WTC11 (cell line): ENCODE measurements around the gene IGSF1. TPM values are rescaled to one million over a fixed set of nuclear protein-coding genes. Genes with fewer than 3 reads are reported as not detected.

Source experiments
- ATAC-seq: fragments of 200-7000 bp; cut with Tn5 transposase; 2 replicates; pipeline ENCODE4 v1.10.0; 2021; ENCODE audit warnings: mild to moderate bottlenecking, moderate library complexity
- CTCF ChIA-PET: fragments of 300-600 bp; sonication (Branson Sonifier 250); formaldehyde crosslinking; loops from one replicate; lab custom pipeline; 2021; ENCODE audit warnings: antibody characterized with exemption; lab: Charles Lee
- POLR2A ChIA-PET: fragments of 350-600 bp; sonication (Branson Sonifier 250); formaldehyde crosslinking; loops from one replicate; lab custom pipeline; 2021; ENCODE audit warnings: antibody characterized with exemption; lab: Charles Lee
- DNase-seq: peaks from one replicate; pipeline ENCODE4 v3.0.0; 2021; ENCODE audit warnings: low spot score
- H3K27ac Mint-ChIP-seq: 2 replicates; pipeline ENCODE4 v1.8.0; 2021; ENCODE audit warnings: mixed read lengths
- H3K27me3 Mint-ChIP-seq: 2 replicates; pipeline ENCODE4 v1.8.0; 2021; ENCODE audit warnings: low read depth, mild to moderate bottlenecking, moderate library complexity, mixed read lengths
- H3K36me3 Mint-ChIP-seq: 2 replicates; pipeline ENCODE4 v1.8.0; 2021; ENCODE audit warnings: mixed read lengths
- H3K4me1 Mint-ChIP-seq: 2 replicates; pipeline ENCODE4 v1.8.0; 2022; ENCODE audit warnings: mixed read lengths
- H3K4me3 Mint-ChIP-seq: 2 replicates; pipeline ENCODE4 v1.8.0; 2021; ENCODE audit warnings: mild to moderate bottlenecking, moderate library complexity, mixed read lengths
- H3K9me3 Mint-ChIP-seq: 2 replicates; pipeline ENCODE4 v1.8.0; 2021; ENCODE audit warnings: mixed read lengths
- CREB1 ChIP-seq: sonication (generic); formaldehyde crosslinking; IDR thresholded peaks from 2 replicates; pipeline ENCODE4 v1.8.0; 2023; ENCODE audit warnings: mild to moderate bottlenecking, missing genetic modification reagents
- ETV6 ChIP-seq: sonication (generic); formaldehyde crosslinking; IDR thresholded peaks from 2 replicates; pipeline ENCODE4 v1.8.1; 2022; ENCODE audit warnings: mild to moderate bottlenecking, missing genetic modification reagents
- FOXJ3 ChIP-seq: sonication (generic); formaldehyde crosslinking; IDR thresholded peaks from 2 replicates; pipeline ENCODE4 v1.9.0; 2021; ENCODE audit warnings: missing genetic modification reagents, mild to moderate bottlenecking, borderline replicate concordance
- GRHL2 ChIP-seq: fragments of 250-450 bp; sonication (Bioruptor Pico); IDR thresholded peaks from 2 replicates; pipeline ENCODE4 v1.8.0; 2022; ENCODE audit warnings: mild to moderate bottlenecking, moderate library complexity; ENCODE audit not compliant: insufficient replicate concordance, severe bottlenecking
- NR1H2 ChIP-seq: sonication (generic); formaldehyde crosslinking; IDR thresholded peaks from 2 replicates; pipeline ENCODE4 v1.9.0; 2021; ENCODE audit warnings: mild to moderate bottlenecking, moderate library complexity, missing genetic modification reagents
- NR3C1 ChIP-seq: sonication (generic); formaldehyde crosslinking; conservative IDR thresholded peaks from 2 replicates; pipeline ENCODE4 v1.8.1; 2023; ENCODE audit warnings: low read depth, mild to moderate bottlenecking, missing genetic modification reagents
- OVOL2 ChIP-seq: fragments of 250-450 bp; sonication (Bioruptor Pico); IDR thresholded peaks from 2 replicates; pipeline ENCODE4 v1.9.0; 2021; ENCODE audit warnings: mild to moderate bottlenecking, borderline replicate concordance
- SMAD3 ChIP-seq: sonication (generic); formaldehyde crosslinking; IDR thresholded peaks from 2 replicates; pipeline ENCODE4 v1.8.0; 2022; ENCODE audit warnings: missing genetic modification reagents, mild to moderate bottlenecking, borderline replicate concordance
- ZNF138 ChIP-seq: sonication (generic); formaldehyde crosslinking; conservative IDR thresholded peaks from 2 replicates; pipeline ENCODE4 v1.8.1; 2022; ENCODE audit warnings: mild to moderate bottlenecking, moderate library complexity, missing genetic modification reagents
- ZNF317 ChIP-seq: sonication (generic); formaldehyde crosslinking; IDR thresholded peaks from 2 replicates; pipeline ENCODE4 v1.8.1; 2023; ENCODE audit warnings: low read depth, mild to moderate bottlenecking, moderate library complexity, missing genetic modification reagents, borderline replicate concordance
- ZNF416 ChIP-seq: fragments of 250-450 bp; sonication (Bioruptor Pico); IDR thresholded peaks from 2 replicates; pipeline ENCODE4 v1.9.0; 2021; ENCODE audit warnings: mild to moderate bottlenecking, inconsistent platforms
- ZNF423 ChIP-seq: fragments of 250-450 bp; sonication (Bioruptor Pico); IDR thresholded peaks from 2 replicates; pipeline ENCODE4 v2.1.2; 2022; ENCODE audit warnings: mild to moderate bottlenecking, moderate library complexity
- total RNA-seq: library from RNA; stranded (reverse); gene quantifications from 3 replicates; pipeline ENCODE4 v1.2.3, GENCODE V29; 2021
- TF ChIP-seq, protein P1 (sequence below): sonication (generic); formaldehyde crosslinking; IDR thresholded peaks from 2 replicates; pipeline ENCODE4 v1.8.1; 2023; ENCODE audit warnings: mild to moderate bottlenecking, missing genetic modification reagents
- TF ChIP-seq, protein P2 (sequence below): sonication (generic); formaldehyde crosslinking; IDR thresholded peaks from 2 replicates; pipeline ENCODE4 v1.8.0; 2023; ENCODE audit warnings: missing genetic modification reagents
- TF ChIP-seq, protein P3 (sequence below): fragments of 250-450 bp; sonication (Bioruptor Pico); IDR thresholded peaks from 2 replicates; pipeline ENCODE4 v1.8.0; 2021; ENCODE audit warnings: mild to moderate bottlenecking
- TF ChIP-seq, protein P4 (sequence below): sonication (generic); formaldehyde crosslinking; IDR thresholded peaks from 2 replicates; pipeline ENCODE4 v1.8.1; 2022; ENCODE audit warnings: low read depth, mild to moderate bottlenecking, moderate library complexity, missing genetic modification reagents, borderline replicate concordance
- TF ChIP-seq, protein P5 (sequence below): sonication (generic); formaldehyde crosslinking; IDR thresholded peaks from 2 replicates; pipeline ENCODE4 v1.8.1; 2023; ENCODE audit warnings: mild to moderate bottlenecking, missing genetic modification reagents, moderate library complexity
- TF ChIP-seq, protein P6 (sequence below): sonication (generic); formaldehyde crosslinking; IDR thresholded peaks from 2 replicates; pipeline ENCODE4 v1.8.0; 2022; ENCODE audit warnings: mild to moderate bottlenecking, missing genetic modification reagents
- TF ChIP-seq, protein P7 (sequence below): fragments of 250-450 bp; sonication (Bioruptor Pico); IDR thresholded peaks from 2 replicates; pipeline ENCODE4 v1.9.0; 2021; ENCODE audit warnings: mild to moderate bottlenecking
- TF ChIP-seq, protein P8 (sequence below): sonication (generic); formaldehyde crosslinking; IDR thresholded peaks from 2 replicates; pipeline ENCODE4 v1.8.1; 2022; ENCODE audit warnings: low read depth, missing genetic modification reagents, borderline replicate concordance

Gene IGSF1
- total RNA-seq, 1 experiment from 2014 or later, result 16.2 TPM

DNA sequence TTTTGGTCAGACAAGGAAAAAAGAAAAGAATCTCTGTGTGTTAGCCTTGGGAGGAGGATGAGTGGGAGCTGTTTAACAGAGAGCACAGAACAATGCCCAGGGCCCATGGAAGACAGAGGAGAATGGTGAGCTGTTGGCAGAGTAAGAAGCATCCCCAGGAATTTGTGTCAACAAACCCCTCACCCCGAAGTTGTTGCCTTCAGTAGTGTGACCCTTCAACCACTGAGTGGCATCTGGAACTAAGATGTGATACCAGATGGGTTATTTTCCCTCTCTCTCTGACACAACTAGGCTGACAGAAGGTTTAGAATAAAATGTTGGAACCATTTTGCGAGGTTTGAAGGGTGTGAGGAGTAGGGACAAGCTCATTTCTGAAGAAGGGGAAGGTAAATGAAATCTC is 25.1 kb downstream of the IGSF1 start:
- Mint-ChIP-seq H3K4me3 (no peak overlapping the region), H3K36me3 (no peaks in the 10 kb centered on the region), H3K27ac (no peak overlapping the region), H3K4me1 (peaks cover 25% of the 10 kb centered on the region), H3K9me3 (no peaks in the 10 kb centered on the region), H3K27me3 (no peaks in the 10 kb centered on the region)
- DNase-seq (no peak), ATAC-seq (no peak)
- TF ChIP-seq ETV6, result no peak
- TF ChIP-seq, protein P1, sequence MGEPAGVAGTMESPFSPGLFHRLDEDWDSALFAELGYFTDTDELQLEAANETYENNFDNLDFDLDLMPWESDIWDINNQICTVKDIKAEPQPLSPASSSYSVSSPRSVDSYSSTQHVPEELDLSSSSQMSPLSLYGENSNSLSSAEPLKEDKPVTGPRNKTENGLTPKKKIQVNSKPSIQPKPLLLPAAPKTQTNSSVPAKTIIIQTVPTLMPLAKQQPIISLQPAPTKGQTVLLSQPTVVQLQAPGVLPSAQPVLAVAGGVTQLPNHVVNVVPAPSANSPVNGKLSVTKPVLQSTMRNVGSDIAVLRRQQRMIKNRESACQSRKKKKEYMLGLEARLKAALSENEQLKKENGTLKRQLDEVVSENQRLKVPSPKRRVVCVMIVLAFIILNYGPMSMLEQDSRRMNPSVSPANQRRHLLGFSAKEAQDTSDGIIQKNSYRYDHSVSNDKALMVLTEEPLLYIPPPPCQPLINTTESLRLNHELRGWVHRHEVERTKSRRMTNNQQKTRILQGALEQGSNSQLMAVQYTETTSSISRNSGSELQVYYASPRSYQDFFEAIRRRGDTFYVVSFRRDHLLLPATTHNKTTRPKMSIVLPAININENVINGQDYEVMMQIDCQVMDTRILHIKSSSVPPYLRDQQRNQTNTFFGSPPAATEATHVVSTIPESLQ (CRISPR knock-in tag), result no peak
- TF ChIP-seq, protein P2, sequence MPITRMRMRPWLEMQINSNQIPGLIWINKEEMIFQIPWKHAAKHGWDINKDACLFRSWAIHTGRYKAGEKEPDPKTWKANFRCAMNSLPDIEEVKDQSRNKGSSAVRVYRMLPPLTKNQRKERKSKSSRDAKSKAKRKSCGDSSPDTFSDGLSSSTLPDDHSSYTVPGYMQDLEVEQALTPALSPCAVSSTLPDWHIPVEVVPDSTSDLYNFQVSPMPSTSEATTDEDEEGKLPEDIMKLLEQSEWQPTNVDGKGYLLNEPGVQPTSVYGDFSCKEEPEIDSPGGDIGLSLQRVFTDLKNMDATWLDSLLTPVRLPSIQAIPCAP (CRISPR knock-in tag), result no peak
- TF ChIP-seq GRHL2, result no peak
- TF ChIP-seq, protein P3, sequence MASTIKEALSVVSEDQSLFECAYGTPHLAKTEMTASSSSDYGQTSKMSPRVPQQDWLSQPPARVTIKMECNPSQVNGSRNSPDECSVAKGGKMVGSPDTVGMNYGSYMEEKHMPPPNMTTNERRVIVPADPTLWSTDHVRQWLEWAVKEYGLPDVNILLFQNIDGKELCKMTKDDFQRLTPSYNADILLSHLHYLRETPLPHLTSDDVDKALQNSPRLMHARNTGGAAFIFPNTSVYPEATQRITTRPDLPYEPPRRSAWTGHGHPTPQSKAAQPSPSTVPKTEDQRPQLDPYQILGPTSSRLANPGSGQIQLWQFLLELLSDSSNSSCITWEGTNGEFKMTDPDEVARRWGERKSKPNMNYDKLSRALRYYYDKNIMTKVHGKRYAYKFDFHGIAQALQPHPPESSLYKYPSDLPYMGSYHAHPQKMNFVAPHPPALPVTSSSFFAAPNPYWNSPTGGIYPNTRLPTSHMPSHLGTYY (CRISPR knock-in tag), result no peak
- TF ChIP-seq ZNF138 (CRISPR knock-in tag), result no peak
- no peak for TF ChIP-seq CREB1 (CRISPR knock-in tag)
- TF ChIP-seq, protein P4, sequence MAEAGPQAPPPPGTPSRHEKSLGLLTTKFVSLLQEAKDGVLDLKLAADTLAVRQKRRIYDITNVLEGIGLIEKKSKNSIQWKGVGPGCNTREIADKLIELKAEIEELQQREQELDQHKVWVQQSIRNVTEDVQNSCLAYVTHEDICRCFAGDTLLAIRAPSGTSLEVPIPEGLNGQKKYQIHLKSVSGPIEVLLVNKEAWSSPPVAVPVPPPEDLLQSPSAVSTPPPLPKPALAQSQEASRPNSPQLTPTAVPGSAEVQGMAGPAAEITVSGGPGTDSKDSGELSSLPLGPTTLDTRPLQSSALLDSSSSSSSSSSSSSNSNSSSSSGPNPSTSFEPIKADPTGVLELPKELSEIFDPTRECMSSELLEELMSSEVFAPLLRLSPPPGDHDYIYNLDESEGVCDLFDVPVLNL (CRISPR knock-in tag), result no peak
- TF ChIP-seq ZNF423, result no peak
- no peak for TF ChIP-seq SMAD3
- TF ChIP-seq, protein P5, sequence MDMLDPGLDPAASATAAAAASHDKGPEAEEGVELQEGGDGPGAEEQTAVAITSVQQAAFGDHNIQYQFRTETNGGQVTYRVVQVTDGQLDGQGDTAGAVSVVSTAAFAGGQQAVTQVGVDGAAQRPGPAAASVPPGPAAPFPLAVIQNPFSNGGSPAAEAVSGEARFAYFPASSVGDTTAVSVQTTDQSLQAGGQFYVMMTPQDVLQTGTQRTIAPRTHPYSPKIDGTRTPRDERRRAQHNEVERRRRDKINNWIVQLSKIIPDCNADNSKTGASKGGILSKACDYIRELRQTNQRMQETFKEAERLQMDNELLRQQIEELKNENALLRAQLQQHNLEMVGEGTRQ, result no peak
- no peak for TF ChIP-seq ZNF317 (CRISPR knock-in tag)
- no peak for TF ChIP-seq FOXJ3 (CRISPR knock-in tag)
- TF ChIP-seq, protein P6, sequence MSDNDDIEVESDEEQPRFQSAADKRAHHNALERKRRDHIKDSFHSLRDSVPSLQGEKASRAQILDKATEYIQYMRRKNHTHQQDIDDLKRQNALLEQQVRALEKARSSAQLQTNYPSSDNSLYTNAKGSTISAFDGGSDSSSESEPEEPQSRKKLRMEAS, result no peak
- TF ChIP-seq, protein P7, sequence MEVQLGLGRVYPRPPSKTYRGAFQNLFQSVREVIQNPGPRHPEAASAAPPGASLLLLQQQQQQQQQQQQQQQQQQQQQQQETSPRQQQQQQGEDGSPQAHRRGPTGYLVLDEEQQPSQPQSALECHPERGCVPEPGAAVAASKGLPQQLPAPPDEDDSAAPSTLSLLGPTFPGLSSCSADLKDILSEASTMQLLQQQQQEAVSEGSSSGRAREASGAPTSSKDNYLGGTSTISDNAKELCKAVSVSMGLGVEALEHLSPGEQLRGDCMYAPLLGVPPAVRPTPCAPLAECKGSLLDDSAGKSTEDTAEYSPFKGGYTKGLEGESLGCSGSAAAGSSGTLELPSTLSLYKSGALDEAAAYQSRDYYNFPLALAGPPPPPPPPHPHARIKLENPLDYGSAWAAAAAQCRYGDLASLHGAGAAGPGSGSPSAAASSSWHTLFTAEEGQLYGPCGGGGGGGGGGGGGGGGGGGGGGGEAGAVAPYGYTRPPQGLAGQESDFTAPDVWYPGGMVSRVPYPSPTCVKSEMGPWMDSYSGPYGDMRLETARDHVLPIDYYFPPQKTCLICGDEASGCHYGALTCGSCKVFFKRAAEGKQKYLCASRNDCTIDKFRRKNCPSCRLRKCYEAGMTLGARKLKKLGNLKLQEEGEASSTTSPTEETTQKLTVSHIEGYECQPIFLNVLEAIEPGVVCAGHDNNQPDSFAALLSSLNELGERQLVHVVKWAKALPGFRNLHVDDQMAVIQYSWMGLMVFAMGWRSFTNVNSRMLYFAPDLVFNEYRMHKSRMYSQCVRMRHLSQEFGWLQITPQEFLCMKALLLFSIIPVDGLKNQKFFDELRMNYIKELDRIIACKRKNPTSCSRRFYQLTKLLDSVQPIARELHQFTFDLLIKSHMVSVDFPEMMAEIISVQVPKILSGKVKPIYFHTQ, result no peak
- TF ChIP-seq, protein P8, sequence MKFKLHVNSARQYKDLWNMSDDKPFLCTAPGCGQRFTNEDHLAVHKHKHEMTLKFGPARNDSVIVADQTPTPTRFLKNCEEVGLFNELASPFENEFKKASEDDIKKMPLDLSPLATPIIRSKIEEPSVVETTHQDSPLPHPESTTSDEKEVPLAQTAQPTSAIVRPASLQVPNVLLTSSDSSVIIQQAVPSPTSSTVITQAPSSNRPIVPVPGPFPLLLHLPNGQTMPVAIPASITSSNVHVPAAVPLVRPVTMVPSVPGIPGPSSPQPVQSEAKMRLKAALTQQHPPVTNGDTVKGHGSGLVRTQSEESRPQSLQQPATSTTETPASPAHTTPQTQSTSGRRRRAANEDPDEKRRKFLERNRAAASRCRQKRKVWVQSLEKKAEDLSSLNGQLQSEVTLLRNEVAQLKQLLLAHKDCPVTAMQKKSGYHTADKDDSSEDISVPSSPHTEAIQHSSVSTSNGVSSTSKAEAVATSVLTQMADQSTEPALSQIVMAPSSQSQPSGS (CRISPR knock-in tag), result no peak
- TF ChIP-seq OVOL2 (CRISPR knock-in tag), result no peak
- no peak for TF ChIP-seq ZNF416 (CRISPR knock-in tag)
- no peak for TF ChIP-seq NR3C1
- no peak for TF ChIP-seq NR1H2
- ChIA-PET POLR2A (interaction anchor here (0.6 to 1.2 kb wide), 2 partner anchors 16 to 25 kb away, joined by 4 read pairs; partner anchors contain the start of gene IGSF1), CTCF (interaction anchor here (0.7 to 2.2 kb wide), 6 partner anchors 67 to 411 kb away, joined by 3 to 15 read pairs (median 11); no protein-coding TSS in a partner anchor)
